ENCODE data around the gene HEXB. TPM values are rescaled to one million over a fixed set of nuclear protein-coding genes. Genes with fewer than 3 reads are reported as not detected.

Gene HEXB
- total and polyA plus RNA-seq, 2 of the 13 experiments (the other 11 are each of a cell fraction or from before 2014, with no cell fraction given): 100 to 104 TPM

- TF ChIP-seq ZFP82 (CRISPR knock-in tag; IDR thresholded peaks at IDR 0.05; ENCODE audit: borderline replicate concordance) (peak; percentile 24; the same call in 1 of the 2 replicates), ZBTB10 (CRISPR knock-in tag; IDR thresholded peaks at IDR 0.05; ENCODE audit: borderline replicate concordance) (peak; percentile 94), NKX3-1 (CRISPR knock-in tag; IDR thresholded peaks at IDR 0.05) (peak; percentile 56; the same call in 1 of the 2 replicates), ZNF672 (CRISPR knock-in tag; IDR thresholded peaks at IDR 0.05) (no peak), EZH2 (conservative IDR thresholded peaks at IDR 0.05; ENCODE audit: low read depth, low read length) (no peak), ZNF580 (CRISPR knock-in tag; IDR thresholded peaks at IDR 0.05; ENCODE audit: borderline replicate concordance, low read depth) (0 out of 2 replicates have a peak, but pooled peaks have one; percentile 24), ZNF83 (CRISPR knock-in tag; IDR thresholded peaks at IDR 0.05; ENCODE audit: borderline replicate concordance) (no peak), ZNF547 (CRISPR knock-in tag; IDR thresholded peaks at IDR 0.05) (no peak), ZNF605 (CRISPR knock-in tag; IDR thresholded peaks at IDR 0.05) (no peak), NFATC3 (CRISPR knock-in tag; IDR thresholded peaks at IDR 0.05) (no peak), PCBP1 (IDR thresholded peaks at IDR 0.05; ENCODE audit: borderline replicate concordance, low read depth, low read length) (no peak), ZNF556 (CRISPR knock-in tag; IDR thresholded peaks at IDR 0.05; ENCODE audit: borderline replicate concordance) (0 out of 2 replicates have a peak, but pooled peaks have one; percentile 0), KMT2B (CRISPR knock-in tag; IDR thresholded peaks at IDR 0.05) (no peak), JDP2 (CRISPR knock-in tag; IDR thresholded peaks at IDR 0.05; ENCODE audit: borderline replicate concordance) (no peak), NFE2L2 (IDR thresholded peaks at IDR 0.05; ENCODE audit: low read length) (no peak), ZNF256 (CRISPR knock-in tag; conservative IDR thresholded peaks at IDR 0.05) (peak; percentile 19; the same call in 1 of the 2 replicates), KDM4B (CRISPR knock-in tag; IDR thresholded peaks at IDR 0.05) (peak; percentile 34; the same call in 1 of the 2 replicates), HINFP (CRISPR knock-in tag; IDR thresholded peaks at IDR 0.05; ENCODE audit: low read depth) (0 out of 2 replicates have a peak, but pooled peaks have one; percentile 4), ZBTB44 (CRISPR knock-in tag; IDR thresholded peaks at IDR 0.05) (no peak)
- TF ChIP-seq, protein P1, sequence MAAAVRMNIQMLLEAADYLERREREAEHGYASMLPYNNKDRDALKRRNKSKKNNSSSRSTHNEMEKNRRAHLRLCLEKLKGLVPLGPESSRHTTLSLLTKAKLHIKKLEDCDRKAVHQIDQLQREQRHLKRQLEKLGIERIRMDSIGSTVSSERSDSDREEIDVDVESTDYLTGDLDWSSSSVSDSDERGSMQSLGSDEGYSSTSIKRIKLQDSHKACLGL (CRISPR knock-in tag; IDR thresholded peaks at IDR 0.05): no peak; the same call in 1 of the 2 replicates
- TF ChIP-seq, protein P2, sequence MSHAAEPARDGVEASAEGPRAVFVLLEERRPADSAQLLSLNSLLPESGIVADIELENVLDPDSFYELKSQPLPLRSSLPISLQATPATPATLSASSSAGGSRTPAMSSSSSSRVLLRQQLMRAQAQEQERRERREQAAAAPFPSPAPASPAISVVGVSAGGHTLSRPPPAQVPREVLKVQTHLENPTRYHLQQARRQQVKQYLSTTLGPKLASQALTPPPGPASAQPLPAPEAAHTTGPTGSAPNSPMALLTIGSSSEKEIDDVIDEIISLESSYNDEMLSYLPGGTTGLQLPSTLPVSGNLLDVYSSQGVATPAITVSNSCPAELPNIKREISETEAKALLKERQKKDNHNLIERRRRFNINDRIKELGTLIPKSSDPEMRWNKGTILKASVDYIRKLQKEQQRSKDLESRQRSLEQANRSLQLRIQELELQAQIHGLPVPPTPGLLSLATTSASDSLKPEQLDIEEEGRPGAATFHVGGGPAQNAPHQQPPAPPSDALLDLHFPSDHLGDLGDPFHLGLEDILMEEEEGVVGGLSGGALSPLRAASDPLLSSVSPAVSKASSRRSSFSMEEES (CRISPR knock-in tag; IDR thresholded peaks at IDR 0.05): peak; percentile 72
Observed at GRCh38 chr5:74640954-74641734, 43.9 kb upstream of the HEXB start (continued).

Data from HepG2 (cell line).